ENCODE results near the gene STARD7. TPM values are rescaled to one million over a fixed set of nuclear protein-coding genes. Genes with fewer than 3 reads are reported as not detected.

The STARD7 gene
- polyA plus RNA-seq, 1 donor (not counting 4 experiments of a cell fraction or from before 2014, with no cell fraction given): 73.4 TPM

- Histone ChIP-seq H3K9ac (ENCODE audit: control insufficient read depth, extremely low read depth, insufficient read depth, low read length) (no peak overlapping the region), H3K4me2 (ENCODE audit: control insufficient read depth, extremely low read depth, insufficient read depth, low read depth, low read length) (no peak overlapping the region), H3K9me1 (ENCODE audit: control insufficient read depth, extremely low read depth, insufficient read depth, low read length) (no peaks in the 10 kb centered on the region), H4K20me1 (ENCODE audit: control insufficient read depth, extremely low read depth, insufficient read depth, low read length) (no peaks in the 10 kb centered on the region), H3K79me2 (ENCODE audit: control insufficient read depth, insufficient read depth, low read length) (no peaks in the 10 kb centered on the region), H2AFZ (ENCODE audit: control insufficient read depth, low read length) (no peak overlapping the region), H3K36me3 (ENCODE audit: control insufficient read depth in 2 of 2, extremely low read depth in 1 of 2, insufficient read depth in 2 of 2, low read length in 2 of 2) (no peaks in the 10 kb centered on the region), H3K4me1 (ENCODE audit: control insufficient read depth, extremely low read depth, insufficient read depth, low read length) (peaks cover under 1% of the 10 kb centered on the region), H3K27ac (ENCODE audit: control insufficient read depth, insufficient read depth, low read length) (no peak overlapping the region), H3K9me3 (ENCODE audit: control insufficient read depth, low read depth, low read length) (no peaks in the 10 kb centered on the region), H3K27me3 (ENCODE audit: control insufficient read depth, extremely low read depth, insufficient read depth, low read length) (peaks cover 23% of the 10 kb centered on the region), H3K4me3 (ENCODE audit: control insufficient read depth in 2 of 3, extremely low read depth in 1 of 3, insufficient read depth in 2 of 3, low read depth in 1 of 3, low read length in 3 of 3) (no peak overlapping the region)
- TF ChIP-seq CTCF (optimal IDR thresholded peaks at IDR 0.05 in 1 of 3, IDR thresholded peaks at IDR 0.05 in 1 of 3, conservative IDR thresholded peaks at IDR 0.05 in 1 of 3; ENCODE audit: extremely low read depth in 1 of 3, insufficient read depth in 2 of 3, low read length in 3 of 3): no peak
- TF ChIP-seq EZH2 (IDR thresholded peaks at IDR 0.05; ENCODE audit: low read length): no peak
- FAIRE-seq: no peak
- no peak for DNase-seq (ENCODE audit: low read depth, low spot score)
- dilution Hi-C loops (cut with MboI; ENCODE audit: extremely low pct_ligation_motif_present, low sequenced_read_pairs): no loop called here
Measured at GRCh38 chr2:96153991-96154431, 54.6 kb downstream of the STARD7 start.

GRCh38 chr2:96153291-96153713, 55.3 kb downstream of the STARD7 start:
- Histone ChIP-seq H3K27ac (ENCODE audit: control insufficient read depth, insufficient read depth, low read length) (no peak overlapping the region), H3K4me1 (ENCODE audit: control insufficient read depth, extremely low read depth, insufficient read depth, low read length) (peaks cover 6% of the 10 kb centered on the region), H3K27me3 (ENCODE audit: control insufficient read depth, extremely low read depth, insufficient read depth, low read length) (peaks cover 20% of the 10 kb centered on the region), H4K20me1 (ENCODE audit: control insufficient read depth, extremely low read depth, insufficient read depth, low read length) (no peaks in the 10 kb centered on the region), H3K79me2 (ENCODE audit: control insufficient read depth, insufficient read depth, low read length) (no peaks in the 10 kb centered on the region), H3K9me1 (ENCODE audit: control insufficient read depth, extremely low read depth, insufficient read depth, low read length) (no peaks in the 10 kb centered on the region), H2AFZ (ENCODE audit: control insufficient read depth, low read length) (no peak overlapping the region), H3K36me3 (ENCODE audit: control insufficient read depth in 2 of 2, extremely low read depth in 1 of 2, insufficient read depth in 2 of 2, low read length in 2 of 2) (no peaks in the 10 kb centered on the region), H3K9me3 (ENCODE audit: control insufficient read depth, low read depth, low read length) (no peaks in the 10 kb centered on the region), H3K4me2 (ENCODE audit: control insufficient read depth, extremely low read depth, insufficient read depth, low read depth, low read length) (no peak overlapping the region), H3K4me3 (ENCODE audit: control insufficient read depth in 2 of 3, extremely low read depth in 1 of 3, insufficient read depth in 2 of 3, low read depth in 1 of 3, low read length in 3 of 3) (no peak overlapping the region), H3K9ac (ENCODE audit: control insufficient read depth, extremely low read depth, insufficient read depth, low read length) (no peak overlapping the region)
- dilution Hi-C loops (cut with MboI; ENCODE audit: extremely low pct_ligation_motif_present, low sequenced_read_pairs): no loop called here
- DNase-seq (ENCODE audit: low read depth, low spot score): no peak
- FAIRE-seq: no peak
- TF ChIP-seq EZH2 (IDR thresholded peaks at IDR 0.05; ENCODE audit: low read length): no peak
- no peak for TF ChIP-seq CTCF (optimal IDR thresholded peaks at IDR 0.05 in 1 of 3, IDR thresholded peaks at IDR 0.05 in 1 of 3, conservative IDR thresholded peaks at IDR 0.05 in 1 of 3; ENCODE audit: extremely low read depth in 1 of 3, insufficient read depth in 2 of 3, low read length in 3 of 3)
